IMR-90 (cell line): Measurements from ENCODE around the gene DRD3. TPM values are rescaled to one million over a fixed set of nuclear protein-coding genes. Genes with fewer than 3 reads are reported as not detected.
A peak's percentile ranks its signal among the peaks of the same experiment; 100 is the strongest.

Experiments
- ATAC-seq: fragments of 200-7000 bp; cut with Tn5 transposase; 2 replicates; pipeline ENCODE4 v1.9.1; 2020; ENCODE audit warnings: low read depth, mild to moderate bottlenecking, moderate library complexity
- BruUV-seq: library from RNA; stranded (reverse); fragments of 400-500 nt; replicated peaks from 2 replicates; lab custom pipeline; 2021; lab: Mats Ljungman, UMichigan
- CTCF ChIA-PET: fragments of 300-600 bp; formaldehyde crosslinking; extraction: SDS; loops from one replicate; lab custom pipeline; 2021; ENCODE audit warnings: antibody characterized with exemption; lab: Yijun Ruan, JAX
- POLR2A ChIA-PET: fragments of 300-600 bp; sonication (Branson Sonifier 250); formaldehyde crosslinking; loops from one replicate; lab custom pipeline; 2022; ENCODE audit warnings: antibody characterized with exemption; ENCODE audit not compliant: unreplicated experiment; lab: Charles Lee
- DNase-seq: peaks from one replicate; pipeline ENCODE4 v3.0.0; 2013
- H2AFZ ChIP-seq: replicated peaks from 2 replicates; pipeline ENCODE3; 2013; ENCODE audit warnings: low read length, mild to moderate bottlenecking; ENCODE audit not compliant: poor library complexity
- H2AK5ac ChIP-seq: 2 replicates; pipeline ENCODE4 v1.6.1; 2013; ENCODE audit warnings: low read depth, low read length, inconsistent platforms
- H2AK9ac ChIP-seq: replicated peaks from 2 replicates; pipeline ENCODE3; 2013; ENCODE audit warnings: mild to moderate bottlenecking, low read depth, low read length, moderate library complexity; ENCODE audit not compliant: poor library complexity
- H2BK120ac ChIP-seq: 2 replicates; pipeline ENCODE4 v1.6.1; 2013; ENCODE audit warnings: low read depth, low read length, inconsistent platforms
- H2BK15ac ChIP-seq: 3 replicates; pipeline ENCODE4 v1.6.1; 2013; ENCODE audit warnings: low read depth, low read length, inconsistent platforms
- H2BK20ac ChIP-seq: 2 replicates; pipeline ENCODE4 v1.6.1; 2013; ENCODE audit warnings: low read depth, mild to moderate bottlenecking, inconsistent platforms, low read length, moderate library complexity
- H2BK5ac ChIP-seq: 2 replicates; pipeline ENCODE4 v1.6.1; 2013; ENCODE audit warnings: mild to moderate bottlenecking, low read depth, low read length, inconsistent platforms; ENCODE audit not compliant: poor library complexity, severe bottlenecking
- H3K14ac ChIP-seq: replicated peaks from 2 replicates; pipeline ENCODE4 v1.6.1; 2013; ENCODE audit warnings: low read depth, low read length, inconsistent platforms
- H3K18ac ChIP-seq: 2 replicates; pipeline ENCODE4 v1.6.1; 2013; ENCODE audit warnings: low read depth, low read length, control low read depth
- H3K23ac ChIP-seq: 2 replicates; pipeline ENCODE4 v1.6.1; 2013; ENCODE audit warnings: low read depth, low read length, inconsistent platforms
- H3K27ac ChIP-seq: 2 replicates; pipeline ENCODE4 v1.5.1; 2013; ENCODE audit warnings: mild to moderate bottlenecking, control low read depth, low read length; ENCODE audit not compliant: insufficient read depth
- H3K27me3 ChIP-seq: 2 replicates; pipeline ENCODE4 v1.6.1; 2013; ENCODE audit warnings: low read length; ENCODE audit not compliant: control insufficient read depth, insufficient read depth
- H3K36me3 ChIP-seq: 2 replicates; pipeline ENCODE4 v1.6.1; 2013; ENCODE audit warnings: low read length, mixed read lengths; ENCODE audit not compliant: control insufficient read depth, insufficient read depth
- H3K4ac ChIP-seq: 2 replicates; pipeline ENCODE4 v1.6.1; 2013; ENCODE audit warnings: low read depth, low read length, inconsistent platforms
- H3K4me1 ChIP-seq: 2 replicates; pipeline ENCODE4 v1.6.1; 2013; ENCODE audit warnings: low read length, mixed read lengths; ENCODE audit not compliant: control insufficient read depth, insufficient read depth
- H3K4me2 ChIP-seq: 2 replicates; pipeline ENCODE4 v1.6.1; 2013; ENCODE audit warnings: low read depth, mild to moderate bottlenecking, control low read depth, low read length, moderate library complexity
- H3K4me3 ChIP-seq: 2 replicates; pipeline ENCODE4 v1.5.1; 2013; ENCODE audit warnings: low read depth, mild to moderate bottlenecking, control low read depth, low read length, moderate library complexity; ENCODE audit not compliant: insufficient read depth
- H3K56ac ChIP-seq: 2 replicates; pipeline ENCODE4 v1.6.1; 2013; ENCODE audit warnings: low read length, inconsistent platforms; ENCODE audit not compliant: insufficient read depth; ENCODE audit errors: extremely low read depth
- H3K79me1 ChIP-seq, 2 experiments: 2 replicates each; pipeline ENCODE4 v1.6.1; 2013; ENCODE audit warnings: low read length in 2 of 2, inconsistent platforms in 1 of 2, low read depth in 1 of 2
- H3K9ac ChIP-seq: 2 replicates; pipeline ENCODE4 v1.6.1; 2013; ENCODE audit warnings: low read depth, low read length, control low read depth
- H3K9me1 ChIP-seq: 2 replicates; pipeline ENCODE4 v1.6.1; 2013; ENCODE audit warnings: low read length, inconsistent platforms; ENCODE audit not compliant: insufficient read depth
- H3K9me3 ChIP-seq: 2 replicates; pipeline ENCODE4 v1.6.1; 2013; ENCODE audit warnings: low read length; ENCODE audit not compliant: control insufficient read depth, insufficient read depth
- H4K20me1 ChIP-seq: 2 replicates; pipeline ENCODE4 v1.6.1; 2013; ENCODE audit warnings: low read length, inconsistent platforms; ENCODE audit not compliant: insufficient read depth
- H4K5ac ChIP-seq: 2 replicates; pipeline ENCODE4 v1.6.1; 2013; ENCODE audit warnings: mild to moderate bottlenecking, low read depth, low read length, control low read depth
- H4K8ac ChIP-seq, 2 experiments: 2 replicates each; pipeline ENCODE4 v1.6.1; 2013; ENCODE audit warnings: low read depth in 2 of 2, low read length in 2 of 2, control low read depth in 1 of 2, inconsistent platforms in 1 of 2
- H4K91ac ChIP-seq: 2 replicates; pipeline ENCODE4 v1.6.1; 2013; ENCODE audit warnings: low read depth, low read length, inconsistent platforms; ENCODE audit not compliant: insufficient read depth
- BHLHE40 ChIP-seq: fragments of 150-350 bp; IDR thresholded peaks from 2 replicates; pipeline ENCODE4 v1.6.1; 2016; ENCODE audit warnings: mild to moderate bottlenecking, low read depth, low read length
- CEBPB ChIP-seq: IDR thresholded peaks from 2 replicates; pipeline ENCODE4 v1.6.1; 2012; ENCODE audit warnings: low read depth, low read length, improper control_type of control experiment
- CHD1 ChIP-seq: IDR thresholded peaks from 2 replicates; pipeline ENCODE4 v1.6.1; 2012; ENCODE audit warnings: low read depth, low read length, improper control_type of control experiment
- CTCF ChIP-seq: conservative IDR thresholded peaks from 2 replicates; pipeline ENCODE4 v1.5.1; 2012; ENCODE audit warnings: mild to moderate bottlenecking, low read depth, low read length, improper control_type of control experiment
- FOS ChIP-seq: fragments of 150-350 bp; IDR thresholded peaks from 2 replicates; pipeline ENCODE4 v1.6.1; 2016; ENCODE audit warnings: low read depth, low read length
- MAFK ChIP-seq: IDR thresholded peaks from 2 replicates; pipeline ENCODE4 v1.6.1; 2012; ENCODE audit warnings: low read depth, low read length, improper control_type of control experiment
- MAZ ChIP-seq: IDR thresholded peaks from 2 replicates; pipeline ENCODE4 v1.6.1; 2012; ENCODE audit warnings: low read depth, mild to moderate bottlenecking, low read length, improper control_type of control experiment, moderate library complexity, borderline replicate concordance
- MXI1 ChIP-seq: IDR thresholded peaks from 2 replicates; pipeline ENCODE4 v1.6.1; 2012; ENCODE audit warnings: low read depth, mild to moderate bottlenecking, low read length, moderate library complexity, borderline replicate concordance
- NFE2L2 ChIP-seq: fragments of 150-350 bp; IDR thresholded peaks from 2 replicates; pipeline ENCODE4 v1.6.1; 2016; ENCODE audit warnings: low read depth, mild to moderate bottlenecking, low read length
- POLR2A ChIP-seq: IDR thresholded peaks from 2 replicates; pipeline ENCODE4 v1.6.1; 2012; ENCODE audit warnings: mild to moderate bottlenecking, low read depth, low read length
- RCOR1 ChIP-seq: IDR thresholded peaks from 2 replicates; pipeline ENCODE4 v1.6.1; 2012; ENCODE audit warnings: mild to moderate bottlenecking, low read length, improper control_type of control experiment; ENCODE audit not compliant: insufficient replicate concordance
- RFX5 ChIP-seq: IDR thresholded peaks from 2 replicates; pipeline ENCODE4 v1.8.0; 2012; ENCODE audit warnings: low read depth, mild to moderate bottlenecking, low read length, moderate library complexity
- SMC3 ChIP-seq: fragments of 150-350 bp; IDR thresholded peaks from 2 replicates; pipeline ENCODE4 v1.6.1; 2016; ENCODE audit warnings: low read depth, mild to moderate bottlenecking, antibody characterized with exemption, low read length, moderate library complexity
- USF2 ChIP-seq: fragments of 150-350 bp; IDR thresholded peaks from 2 replicates; pipeline ENCODE4 v1.6.1; 2017; ENCODE audit warnings: mild to moderate bottlenecking, antibody characterized with exemption, low read length, low read depth
- WGBS, 2 experiments: methylation state at CpG; one replicate each; pipeline versions ENCODE4 v1.1.5 to v1.1.7; 2013; ENCODE audit warnings: missing lambda C conversion rate in 2 of 2; ENCODE audit not compliant: insufficient read length in 1 of 2; ENCODE audit errors: extremely low coverage in 2 of 2; 5-methylcytosine and 5-hydroxymethylcytosine counted together
- dilution Hi-C: fragments of 300-500 bp; cut with HindIII; formaldehyde crosslinking; loops from one replicate; pipeline ENCODE4 v1.14.3; 2018; ENCODE audit warnings: low sequenced_read_pairs; ENCODE audit not compliant: unreplicated experiment
- in situ Hi-C: fragments of 300-500 bp; cut with MboI; formaldehyde crosslinking; loops from 3 replicates; pipeline ENCODE4 v1.14.3; 2019; ENCODE audit warnings: low sequenced_read_pairs, inconsistent platforms, mixed read lengths
- intact Hi-C: fragments of 100-400 bp; cut with micrococcal nuclease; formaldehyde crosslinking; loops from 2 replicates; pipeline ENCODE4 v1.10.0; 2022
- polyA plus RNA-seq, 3 experiments: library from polyadenylated mRNA; depleted of rRNA; stranded (reverse); fragments of >200 nt; gene quantifications; 2 replicates each; pipeline ENCODE4 v1.2.3, GENCODE V29; 2012; ENCODE audit warnings: low replicate concordance in 1 of 3
- total RNA-seq: library from RNA; depleted of rRNA; stranded (reverse); fragments of >200 nt; gene quantifications from 2 replicates; pipeline ENCODE4 v1.2.3, GENCODE V29; 2012
- TF ChIP-seq, protein P1 (sequence below): fragments of 150-350 bp; IDR thresholded peaks from 2 replicates; pipeline ENCODE4 v1.6.1; 2016; ENCODE audit warnings: low read depth, mild to moderate bottlenecking, low read length, moderate library complexity, borderline replicate concordance

The DRD3 gene
- total and polyA plus RNA-seq, 2 of the 4 experiments (the other 2 are of a cell fraction) = not detected

DNA sequence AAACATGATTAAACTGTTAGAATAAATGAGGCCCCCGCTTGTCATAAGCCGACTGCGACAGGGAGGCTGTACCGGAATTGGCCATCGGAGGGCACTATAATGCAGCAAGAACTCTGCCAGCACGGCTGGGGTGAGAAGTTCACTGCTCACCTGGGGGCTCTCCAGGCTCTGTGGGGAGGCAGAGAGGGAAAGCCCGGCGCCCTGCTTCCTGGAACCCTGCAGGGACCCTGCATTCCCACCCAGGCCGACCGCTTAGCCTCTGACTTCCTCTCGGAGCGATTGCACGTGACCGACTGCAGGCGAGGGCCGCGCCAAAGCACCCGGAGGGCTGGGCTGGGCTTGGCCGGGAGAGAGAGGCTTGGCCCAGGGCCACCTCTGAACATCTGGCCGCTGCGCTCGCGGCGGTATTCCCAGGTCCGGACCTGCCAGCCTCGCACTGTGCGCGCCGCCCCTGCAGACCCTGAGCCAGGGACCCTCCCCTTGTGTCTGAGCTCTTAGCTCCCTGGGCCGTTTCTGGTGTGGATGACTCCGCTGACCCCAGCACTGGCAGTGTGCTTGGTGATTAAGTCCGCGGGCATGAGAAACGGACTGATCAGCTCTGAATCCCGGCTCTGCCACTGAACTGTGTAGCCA, 26.2 kb downstream of the DRD3 start:
- Histone ChIP-seq H3K9me1 (no peaks in the 10 kb centered on the region), H3K18ac (no peak overlapping the region), H2BK20ac (no peak overlapping the region), H2AFZ (peak overlapping the region; percentile 98), H4K5ac (no peak overlapping the region), H3K4me1 (no peaks in the 10 kb centered on the region), H3K4ac (peak overlapping the region; percentile 41; the same call in 1 of the 2 replicates), H2BK15ac (no peak overlapping the region), H3K9me3 (no peaks in the 10 kb centered on the region), H3K23ac (no peak overlapping the region), H3K36me3 (no peaks in the 10 kb centered on the region), H3K14ac (no peak overlapping the region), H4K20me1 (no peaks in the 10 kb centered on the region), H3K56ac (no peak overlapping the region), H3K4me2 (peak overlapping the region; percentile 79), H2AK5ac (no peak overlapping the region), H2BK120ac (no peak overlapping the region), H2AK9ac (peak overlapping the region; percentile 71), H3K4me3 (peak overlapping the region; percentile 50), H3K27me3 (no peaks in the 10 kb centered on the region; the same call in 1 of the 2 replicates), H4K8ac (peak overlapping the region in 1 of 2 experiments; percentile 2; a peak in 1 of 4 replicates), H4K91ac (no peak overlapping the region), H3K79me1 (no peaks in the 10 kb centered on the region), H3K27ac (no peak overlapping the region), H2BK5ac (no peak overlapping the region), H3K9ac (no peak overlapping the region)
- dilution Hi-C loops (no loop called here), in situ Hi-C loops (loop anchor here (10.0 kb wide), 1 partner anchor 418 kb away; no protein-coding TSS in a partner anchor), intact Hi-C loops (loop anchor here (2.0 to 10.0 kb wide), 3 partner anchors 182 to 415 kb away; no protein-coding TSS in a partner anchor)
- WGBS, 2 experiments = 3% methylated on average over 16 of the region's 35 CpGs; no CpG with 5 or more reads in 1 of the 2 experiments
- peak; percentile 61 for DNase-seq
- POLR2A ChIA-PET = no interaction called here
- peak; percentile 90 for ATAC-seq
- BruUV-seq = no TSS peak
- CTCF ChIA-PET = interaction anchor here (0.6 to 1.0 kb wide), 2 partner anchors 12 to 213 kb away, joined by 3 to 4 read pairs; no protein-coding TSS in a partner anchor
- TF ChIP-seq RCOR1 = no peak
- no peak for TF ChIP-seq CEBPB
- TF ChIP-seq, protein P1, sequence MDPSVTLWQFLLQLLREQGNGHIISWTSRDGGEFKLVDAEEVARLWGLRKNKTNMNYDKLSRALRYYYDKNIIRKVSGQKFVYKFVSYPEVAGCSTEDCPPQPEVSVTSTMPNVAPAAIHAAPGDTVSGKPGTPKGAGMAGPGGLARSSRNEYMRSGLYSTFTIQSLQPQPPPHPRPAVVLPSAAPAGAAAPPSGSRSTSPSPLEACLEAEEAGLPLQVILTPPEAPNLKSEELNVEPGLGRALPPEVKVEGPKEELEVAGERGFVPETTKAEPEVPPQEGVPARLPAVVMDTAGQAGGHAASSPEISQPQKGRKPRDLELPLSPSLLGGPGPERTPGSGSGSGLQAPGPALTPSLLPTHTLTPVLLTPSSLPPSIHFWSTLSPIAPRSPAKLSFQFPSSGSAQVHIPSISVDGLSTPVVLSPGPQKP = no peak
- TF ChIP-seq CHD1 = no peak
- TF ChIP-seq BHLHE40 = peak; percentile 87
- TF ChIP-seq FOS = no peak
- peak; percentile 78 for TF ChIP-seq CTCF
- TF ChIP-seq MAZ = peak; percentile 69
- no peak for TF ChIP-seq RFX5
- TF ChIP-seq SMC3 = peak; percentile 59
- TF ChIP-seq NFE2L2 = no peak
- no peak for TF ChIP-seq MAFK
- no peak for TF ChIP-seq MXI1
- peak; percentile 41; the same call in 1 of the 2 replicates for TF ChIP-seq USF2
- no peak for TF ChIP-seq POLR2A
